OCI-LY3 (cell line): ENCODE results near the gene ANKS1B.

Experiments used
- EZH2phosphoT487 ChIP-seq: fragments of 200-600 bp; shearing (Covaris generic); IDR thresholded peaks from 2 replicates; pipeline ENCODE4 v1.6.1; 2018; ENCODE audit warnings: antibody characterized with exemption, mixed run types, low read depth
- TF ChIP-seq, protein P1 (sequence below): fragments of 200-600, 300-600 bp; sonication (generic); IDR thresholded peaks from 2 replicates; pipeline ENCODE4 v1.5.1; 2014; ENCODE audit warnings: antibody characterized with exemption, low read length, low read depth

DNA sequence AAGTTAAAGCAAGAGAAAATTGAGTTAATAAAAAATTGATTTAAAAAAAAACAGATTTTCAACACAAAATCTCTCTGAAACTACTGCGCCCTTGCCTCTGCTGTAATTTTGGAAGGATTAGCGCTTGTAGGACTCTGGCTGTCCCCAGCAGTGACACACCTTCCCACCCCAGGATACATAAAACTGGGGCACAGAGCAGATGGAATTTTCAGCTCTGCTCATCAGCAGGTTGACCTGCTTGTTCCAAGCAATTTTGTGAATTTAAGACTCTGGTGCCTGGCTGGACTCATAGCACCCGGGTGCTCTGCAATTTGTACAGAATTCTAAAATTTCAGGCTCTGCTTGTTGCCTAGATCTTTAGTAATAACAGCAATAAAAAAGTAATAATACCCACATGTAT, 595.0 kb downstream of the ANKS1B start:
- TF ChIP-seq, protein P1, sequence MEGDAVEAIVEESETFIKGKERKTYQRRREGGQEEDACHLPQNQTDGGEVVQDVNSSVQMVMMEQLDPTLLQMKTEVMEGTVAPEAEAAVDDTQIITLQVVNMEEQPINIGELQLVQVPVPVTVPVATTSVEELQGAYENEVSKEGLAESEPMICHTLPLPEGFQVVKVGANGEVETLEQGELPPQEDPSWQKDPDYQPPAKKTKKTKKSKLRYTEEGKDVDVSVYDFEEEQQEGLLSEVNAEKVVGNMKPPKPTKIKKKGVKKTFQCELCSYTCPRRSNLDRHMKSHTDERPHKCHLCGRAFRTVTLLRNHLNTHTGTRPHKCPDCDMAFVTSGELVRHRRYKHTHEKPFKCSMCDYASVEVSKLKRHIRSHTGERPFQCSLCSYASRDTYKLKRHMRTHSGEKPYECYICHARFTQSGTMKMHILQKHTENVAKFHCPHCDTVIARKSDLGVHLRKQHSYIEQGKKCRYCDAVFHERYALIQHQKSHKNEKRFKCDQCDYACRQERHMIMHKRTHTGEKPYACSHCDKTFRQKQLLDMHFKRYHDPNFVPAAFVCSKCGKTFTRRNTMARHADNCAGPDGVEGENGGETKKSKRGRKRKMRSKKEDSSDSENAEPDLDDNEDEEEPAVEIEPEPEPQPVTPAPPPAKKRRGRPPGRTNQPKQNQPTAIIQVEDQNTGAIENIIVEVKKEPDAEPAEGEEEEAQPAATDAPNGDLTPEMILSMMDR, result no peak
- no peak for TF ChIP-seq EZH2phosphoT487
